Right lung (tissue), 10 donors: ENCODE results near the gene CPNE5. TPM values are rescaled to one million over a fixed set of nuclear protein-coding genes. Genes with fewer than 3 reads are reported as not detected.

Experiments
- DNase-seq, 2 donors: peaks; one replicate each; pipeline ENCODE4 v3.0.0-alpha.2; 2013
- long read RNA-seq, 8 donors: transcript quantifications; one replicate each; lab custom pipeline, GENCODE V29; 2026
- polyA plus RNA-seq, 5 donors: library from polyadenylated mRNA; unstranded; fragments of 120-200 nt; gene quantifications; one replicate each; pipeline versions ENCODE4 v1.2.1 to v1.2.3, GENCODE V29; 2013; ENCODE audit warnings: inconsistent platforms in 1 of 5, low replicate concordance in 1 of 5; ENCODE audit not compliant: insufficient read length in 5 of 5, insufficient read depth in 1 of 5

Gene CPNE5
- polyA plus RNA-seq, result 1 to 10 TPM; 5.4 to 7.9 (median 6.8) TPM
- long read RNA-seq, donor 1, partial matches to known transcripts, result 0 of 1 reads
- long read RNA-seq, donor 1, other reads (novel, unspliced or antisense), result 0 of 1 reads
- long read RNA-seq, donor 2, result 0 reads
- long read RNA-seq, donor 3, result 0 reads
- long read RNA-seq, donor 4, result 0 reads
- long read RNA-seq, donor 5, result 0 reads
- long read RNA-seq, donor 6, result 0 reads
- long read RNA-seq, donor 7, result 0 reads
- long read RNA-seq, donor 8, result 0 reads

DNA sequence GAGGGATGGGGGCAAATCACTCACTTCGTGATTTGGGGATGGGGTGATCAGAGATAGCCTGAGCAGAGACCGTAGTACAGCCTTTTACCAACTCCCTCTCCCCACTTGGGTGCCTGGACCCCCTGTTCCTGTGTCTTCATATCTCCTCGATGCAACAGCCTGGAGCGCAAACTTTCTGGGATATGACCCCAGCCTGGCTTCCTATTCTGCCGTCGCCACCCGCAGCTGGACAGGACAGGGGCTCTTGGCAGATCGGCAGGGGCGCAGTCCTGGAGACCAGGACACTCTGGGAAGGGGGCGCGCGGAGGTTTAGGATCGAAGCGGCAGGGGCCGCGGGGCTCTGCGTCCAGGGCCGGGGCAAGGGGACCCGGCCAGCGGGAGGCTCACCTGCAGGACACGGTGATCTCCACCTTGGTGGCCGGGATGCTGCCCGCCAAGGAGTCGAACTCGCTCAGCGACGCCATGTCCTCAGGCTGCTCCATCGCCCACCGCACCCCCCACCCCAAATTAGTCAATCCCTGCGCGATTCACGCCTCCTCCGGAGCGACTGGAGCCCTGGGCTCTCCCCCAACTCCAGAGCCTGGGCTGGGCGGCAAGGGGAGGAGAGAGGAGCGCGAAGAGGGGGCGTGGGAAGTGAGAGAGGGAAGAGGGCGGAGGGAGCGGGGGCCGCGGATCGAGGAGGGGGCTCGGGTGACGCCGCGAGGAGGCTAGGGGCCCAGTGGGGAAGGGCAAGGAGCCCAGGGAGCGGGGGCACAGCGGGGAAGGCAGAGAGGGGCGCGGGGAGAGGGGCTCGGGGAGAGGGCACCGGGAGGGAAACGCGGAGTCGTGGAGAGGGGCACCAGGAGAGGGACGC, at the start of gene CPNE5:
CPNE5 (minus strand) TSS at position 549 of the 853 bp plus-strand sequence; CDS start at position 482, 67 bp downstream.
- peak in 1 of 2 donors; percentile 23 for DNase-seq

DNA sequence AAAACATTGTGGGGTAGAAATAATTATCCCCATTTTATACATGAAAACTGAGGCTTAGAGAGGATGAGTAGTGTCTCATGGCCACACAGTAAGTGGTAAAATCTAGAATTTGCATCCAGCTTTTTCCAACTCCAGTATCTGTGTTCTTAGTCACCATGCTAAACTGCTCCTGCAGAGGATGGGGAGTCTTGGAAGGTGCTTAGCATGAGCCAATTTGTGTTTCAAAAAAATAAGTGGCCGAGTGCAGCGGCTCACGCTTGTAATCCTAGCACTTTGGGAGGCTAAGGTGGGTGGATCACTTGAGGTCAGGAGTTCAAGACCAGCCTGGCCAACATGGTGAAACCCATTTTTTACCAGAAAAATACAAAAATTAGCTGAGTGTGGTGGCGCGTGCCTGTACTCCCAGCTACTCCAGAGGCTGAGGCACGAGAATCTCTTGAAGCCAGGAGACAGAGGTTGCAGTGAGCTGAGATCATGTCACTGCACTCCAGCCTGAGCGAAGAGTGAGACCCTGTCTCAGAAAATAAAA, 48.9 kb upstream of the CPNE5 start:
- DNase-seq, result no peak

DNA sequence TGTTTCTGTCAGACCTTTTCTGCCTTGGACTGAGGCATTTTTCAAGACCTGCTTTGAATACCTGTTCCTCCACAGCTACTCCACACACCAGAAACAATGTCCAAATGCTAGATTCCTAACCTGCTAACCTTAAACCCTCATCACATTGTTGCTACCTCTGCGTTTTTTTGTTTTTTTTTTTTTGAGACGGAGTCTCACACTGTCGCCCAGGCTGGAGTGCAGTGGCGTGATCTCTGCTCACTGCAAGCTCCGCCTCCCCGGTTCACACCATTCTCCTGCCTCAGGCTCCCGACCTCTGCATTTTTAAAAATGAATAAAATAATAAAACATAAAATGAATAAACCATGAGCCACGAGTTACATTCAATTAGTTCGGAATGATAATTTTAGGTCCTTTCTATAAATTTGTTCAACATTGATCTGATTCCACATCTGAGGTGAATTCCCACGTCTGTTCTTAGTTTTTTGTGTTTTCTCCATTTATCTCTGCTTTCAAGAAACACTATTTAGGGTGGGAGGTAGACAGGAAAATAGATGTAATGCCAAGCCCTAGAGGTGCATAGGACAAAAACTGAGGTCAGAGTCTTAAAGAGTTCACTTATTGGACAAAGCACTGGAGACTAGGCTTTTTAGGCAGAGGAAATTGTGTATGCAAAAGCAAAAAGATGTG, 47.8 kb upstream of the CPNE5 start:
- no peak for DNase-seq

DNA sequence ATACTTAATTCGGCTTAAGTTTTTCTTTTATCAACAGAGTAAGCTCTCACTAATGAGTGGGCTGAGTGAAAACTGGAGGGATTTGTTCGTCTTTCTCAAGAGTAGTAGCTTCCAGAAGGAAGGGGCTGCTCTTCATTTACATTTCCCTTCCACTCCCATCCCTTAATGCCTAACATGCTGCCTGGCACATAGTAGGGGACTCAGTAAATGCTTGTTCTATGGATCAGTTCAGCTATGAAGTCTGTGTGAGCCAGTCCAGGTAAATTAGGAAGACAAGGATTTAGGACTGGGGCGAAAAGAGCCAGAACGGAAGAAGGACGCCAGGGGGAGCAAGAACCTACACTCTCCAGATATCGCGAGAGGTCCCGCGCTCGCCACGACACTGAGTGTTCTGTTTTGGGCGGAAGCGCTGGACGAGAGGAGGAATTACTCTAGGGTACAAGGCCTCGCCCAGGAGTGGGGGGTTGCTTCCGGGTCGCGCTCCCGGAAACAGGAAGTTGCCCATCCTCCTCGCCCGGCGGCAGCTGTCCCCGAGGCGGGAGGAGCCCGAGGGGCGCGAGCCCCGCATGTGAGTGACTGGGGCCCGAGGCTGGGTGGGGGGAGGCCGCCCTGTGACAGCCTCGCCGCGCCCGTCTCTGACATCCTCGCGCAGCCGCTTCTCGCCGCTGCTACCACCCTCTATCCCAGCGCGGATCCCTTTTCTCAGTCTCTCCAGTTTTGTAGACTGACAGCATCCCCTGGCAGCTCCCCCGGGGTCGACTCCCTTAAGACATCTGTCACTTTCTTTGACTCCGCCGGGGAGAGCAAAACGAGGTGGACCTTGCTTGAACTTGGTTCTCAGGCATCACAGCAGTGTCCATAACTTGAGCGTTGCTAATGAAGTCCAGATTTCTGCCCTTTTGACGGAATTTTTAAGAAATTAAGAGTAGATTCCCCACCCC, 46.5 kb upstream of the CPNE5 start, which contains the start of gene C6orf89:
C6orf89 (plus strand) TSS at position 492 of the 941 bp plus-strand sequence. CDS start 13,493 bp downstream, outside the sequence.
- DNase-seq, result peak; percentile 94 to 96

DNA sequence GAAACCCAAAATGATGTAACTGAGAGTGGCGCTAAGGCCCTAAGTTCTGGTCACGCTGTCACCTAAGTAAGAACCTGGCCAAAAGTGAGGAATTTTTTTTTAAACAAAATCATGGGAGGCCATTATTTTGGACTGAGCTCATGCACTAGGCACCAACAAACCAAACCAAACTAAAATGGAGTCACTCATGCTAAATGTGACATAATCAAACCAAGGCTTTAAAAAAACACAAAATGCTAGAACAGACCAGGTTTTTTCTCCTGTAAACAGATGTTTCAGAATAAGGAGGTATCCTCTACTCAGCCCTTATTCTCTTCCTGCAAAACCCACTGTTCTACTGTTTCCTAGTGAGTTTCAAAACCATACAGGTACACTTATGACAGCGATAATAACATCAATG, 45.4 kb upstream of the CPNE5 start:
- DNase-seq, result no peak

DNA sequence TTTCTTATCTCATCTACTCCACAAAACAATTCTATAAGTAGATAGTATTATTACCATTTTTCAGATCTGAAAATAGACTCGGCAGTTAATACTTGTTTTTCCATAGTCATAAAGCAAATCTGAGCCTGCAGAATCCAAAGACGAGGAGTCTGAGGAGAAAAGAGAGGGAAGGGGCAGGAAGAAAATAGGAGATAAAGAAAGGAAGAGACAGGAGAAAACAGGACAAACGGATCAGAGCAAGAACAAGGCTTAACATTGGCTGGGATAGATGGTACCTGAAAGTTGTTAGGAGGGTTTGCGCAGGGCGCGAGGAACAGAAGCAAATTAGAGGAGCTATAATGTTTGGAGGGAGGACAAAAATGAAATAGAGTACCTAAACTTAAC, 36.0 kb upstream of the CPNE5 start:
- DNase-seq, result no peak

DNA sequence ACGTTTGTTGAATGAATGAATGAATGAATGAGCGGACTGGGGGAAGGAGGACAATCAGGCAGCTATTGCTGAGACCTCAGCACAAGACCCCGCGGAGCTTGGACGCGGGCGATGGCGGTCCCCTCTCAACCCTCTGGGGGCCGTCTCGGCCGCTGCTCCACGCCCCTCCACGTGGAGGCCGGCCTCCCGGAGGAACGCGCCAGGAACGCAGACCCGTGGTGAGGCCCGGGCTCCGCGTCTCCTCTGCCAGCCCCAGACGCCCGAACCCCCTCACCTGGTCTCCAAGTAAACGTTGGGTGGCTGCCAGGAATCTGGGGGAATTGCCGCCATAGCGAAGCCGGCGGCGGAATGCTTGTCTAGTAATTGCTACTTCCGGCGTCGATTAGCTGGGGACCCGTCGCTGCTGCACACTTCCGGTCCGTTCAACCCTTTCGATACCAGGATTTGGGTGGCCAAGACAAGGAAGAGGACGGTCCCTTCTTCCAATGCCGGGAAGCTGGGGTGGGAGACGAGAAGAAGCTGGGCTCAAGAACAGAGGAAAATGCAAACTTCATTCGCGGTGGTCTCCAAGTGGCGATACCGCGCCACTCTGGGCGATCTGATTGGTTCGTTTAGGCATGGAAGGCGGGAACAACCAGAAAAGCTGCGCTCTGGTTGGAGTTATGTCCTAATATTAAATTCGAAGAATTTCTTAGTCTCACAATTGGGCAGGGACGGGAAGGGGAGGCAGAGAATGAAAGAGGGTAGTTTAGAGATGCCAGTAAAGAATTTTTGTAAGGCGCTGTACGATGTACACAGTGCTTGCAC, 35.4 kb upstream of the CPNE5 start, which contains the start of gene PPIL1:
PPIL1 (minus strand) TSS at position 361 of the 807 bp plus-strand sequence; CDS start at position 330, 31 bp downstream.
- DNase-seq, result peak; percentile 93 to 94

DNA sequence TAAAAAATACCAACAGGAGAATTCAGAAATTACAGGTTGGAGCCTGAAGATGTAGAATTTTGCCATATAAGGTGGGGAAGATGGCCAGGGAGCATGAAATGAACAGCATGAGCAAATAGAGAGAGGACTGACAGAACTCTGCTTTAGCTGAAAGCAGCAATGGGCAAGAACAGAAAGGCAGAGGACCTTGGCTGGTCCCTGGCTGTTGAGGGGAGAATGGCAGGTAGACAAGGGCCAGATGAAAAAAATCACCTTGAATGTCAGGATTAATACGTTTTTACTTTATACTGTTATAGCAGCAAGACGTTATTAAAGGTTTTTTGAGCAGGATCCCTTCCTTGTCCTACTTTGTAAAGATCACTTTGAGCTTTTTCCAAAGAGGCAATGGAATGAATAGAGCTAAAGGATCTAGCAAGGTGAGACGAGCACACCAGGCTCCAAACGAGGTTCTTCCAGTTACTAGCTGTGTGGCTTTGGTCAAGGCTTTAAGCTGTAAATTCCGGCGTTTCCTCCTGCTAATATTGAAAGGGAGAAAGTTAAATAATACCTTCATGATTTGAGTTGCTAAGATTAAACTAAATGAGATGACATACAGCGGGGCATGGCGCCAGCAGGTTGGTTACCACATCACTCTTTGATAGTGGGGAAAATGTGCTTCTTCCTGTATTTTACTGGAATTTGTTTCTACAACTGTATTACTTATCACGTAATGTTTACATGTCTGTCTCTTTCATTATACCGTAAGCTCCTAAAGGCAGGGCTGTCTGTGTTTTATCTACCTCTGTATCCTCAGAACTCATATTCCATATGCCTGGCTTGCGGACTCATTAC, 34.6 kb upstream of the CPNE5 start:
- no peak for DNase-seq

DNA sequence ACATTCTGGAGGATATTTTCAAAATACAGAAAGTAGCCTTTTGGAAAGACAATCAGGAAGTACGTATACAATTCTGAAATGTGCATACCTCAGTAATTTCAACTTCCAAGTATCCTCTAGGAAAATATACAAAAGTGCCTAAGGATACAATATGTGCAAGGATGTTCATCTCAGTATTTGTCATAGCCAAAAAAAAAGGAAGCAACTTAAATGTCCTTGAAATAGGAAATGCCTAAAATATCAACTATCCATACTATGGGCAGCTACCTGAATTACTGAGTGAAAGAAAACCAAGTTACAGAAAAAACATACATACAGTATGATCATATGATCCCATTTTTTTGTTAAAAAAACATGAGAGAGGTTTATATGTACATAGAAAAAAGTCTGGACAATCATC, 33.9 kb upstream of the CPNE5 start:
- DNase-seq, result no peak

DNA sequence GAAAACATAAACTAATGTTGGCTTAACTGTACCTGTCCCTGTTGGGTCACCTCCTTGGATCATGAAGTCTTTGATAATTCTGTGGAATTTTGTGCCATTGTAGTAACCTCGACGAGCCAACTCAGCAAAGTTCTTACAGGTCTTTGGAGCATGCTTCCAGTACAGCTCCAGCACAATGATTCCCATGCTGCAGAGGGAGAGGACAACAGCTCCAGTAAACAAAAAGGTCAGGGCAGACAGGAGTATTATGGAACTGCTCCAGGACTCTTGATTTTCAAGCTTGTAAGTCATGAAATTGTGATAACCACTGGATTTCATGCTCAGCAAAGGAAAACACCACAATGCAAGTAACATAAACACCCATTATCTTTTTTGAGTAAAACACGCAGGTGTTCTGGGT, 32.4 kb upstream of the CPNE5 start:
- no peak for DNase-seq

DNA sequence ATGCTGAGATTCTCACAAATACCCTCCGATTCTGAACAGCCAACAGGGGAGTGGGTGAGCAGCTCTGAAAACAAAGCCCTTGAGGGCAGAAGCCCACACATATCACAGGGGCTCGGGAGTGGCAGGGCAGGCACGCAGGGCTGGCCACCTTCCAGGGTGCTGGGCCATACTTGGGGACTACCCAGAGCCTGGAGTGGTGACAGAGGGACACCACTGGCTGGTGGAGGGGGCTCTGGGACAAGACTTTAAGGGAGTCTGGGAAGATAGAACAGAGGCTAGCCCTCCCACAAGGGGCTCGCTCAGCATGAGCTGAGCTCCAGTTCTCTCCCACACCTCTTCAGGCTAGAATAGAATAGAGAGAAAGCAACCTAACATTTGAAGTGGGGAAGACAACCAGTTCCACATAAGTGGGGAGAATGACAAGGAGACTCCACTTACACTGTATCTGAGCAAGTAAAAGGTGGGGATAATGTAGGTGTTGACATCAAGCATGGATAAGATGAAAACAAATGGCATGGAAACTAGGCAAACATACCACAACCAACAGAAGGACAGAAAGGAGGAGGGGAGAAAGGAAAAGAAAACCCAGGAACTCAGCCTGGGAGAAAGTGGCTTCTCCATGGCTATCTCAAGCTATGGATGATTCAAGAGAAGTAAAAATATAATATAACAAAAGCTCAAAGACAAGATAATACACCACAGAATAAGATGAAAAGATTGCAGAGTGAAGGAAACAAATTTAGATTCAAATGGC, 28.4 kb upstream of the CPNE5 start:
- DNase-seq, result no peak

DNA sequence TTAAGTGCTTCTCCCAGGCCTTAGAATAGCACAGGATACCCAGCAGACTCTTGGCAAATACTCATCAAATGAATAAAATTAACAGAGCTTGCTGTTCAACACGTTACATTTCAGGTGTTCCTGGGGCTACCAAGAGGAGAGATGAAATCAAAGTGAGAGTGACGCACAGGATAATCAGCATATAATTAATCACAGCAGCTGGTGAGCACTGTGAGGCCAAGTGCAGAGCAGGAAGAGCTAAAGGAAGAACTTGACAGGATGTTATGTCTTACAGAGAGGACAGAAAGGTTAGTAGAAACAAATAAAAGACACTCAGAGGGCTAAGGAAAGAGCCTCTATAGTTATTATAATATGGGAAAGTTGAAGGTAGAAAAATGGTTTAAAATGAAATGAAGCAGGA, 26.6 kb upstream of the CPNE5 start:
- DNase-seq, result no peak

DNA sequence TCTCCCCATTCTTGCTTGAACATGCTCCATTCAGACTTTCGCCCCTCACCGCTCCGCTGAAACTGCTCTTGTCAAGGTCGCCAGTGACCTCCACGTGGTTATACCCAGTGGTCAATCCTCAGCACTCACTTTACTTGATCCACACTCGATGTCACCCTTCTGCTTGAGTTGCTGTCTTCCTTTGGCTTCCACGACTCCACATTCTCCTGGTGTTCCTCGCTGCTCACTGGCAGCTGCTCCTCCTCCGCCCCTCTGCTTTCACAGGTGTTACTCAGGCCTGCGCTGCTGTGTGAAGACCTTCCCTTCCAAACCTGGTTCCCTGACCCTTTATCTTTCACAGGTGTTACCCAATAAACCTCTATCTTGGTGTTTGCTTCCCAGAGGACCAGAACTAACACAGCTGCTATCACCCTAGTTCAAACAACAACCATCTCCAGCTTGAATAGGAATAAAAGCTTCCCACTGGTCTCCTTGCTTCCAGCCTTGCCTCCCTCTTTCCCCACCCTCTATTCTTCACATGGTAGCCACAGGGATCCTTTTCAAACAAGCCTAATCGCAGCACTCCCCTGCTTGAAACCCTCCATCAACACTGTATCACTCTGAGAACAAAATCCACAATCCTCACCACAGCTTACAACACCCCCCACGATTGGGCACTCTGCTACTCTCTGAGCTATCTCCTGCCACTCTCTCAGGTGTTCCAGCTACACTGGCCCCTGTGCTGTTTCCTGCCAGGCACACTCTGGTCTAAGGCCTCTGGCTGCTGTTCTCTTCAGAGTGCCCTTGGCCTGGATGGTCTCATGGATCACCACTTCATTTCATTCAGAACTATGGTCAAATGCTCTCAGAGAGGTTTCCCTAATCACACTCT, 24.7 kb upstream of the CPNE5 start:
- no peak for DNase-seq

DNA sequence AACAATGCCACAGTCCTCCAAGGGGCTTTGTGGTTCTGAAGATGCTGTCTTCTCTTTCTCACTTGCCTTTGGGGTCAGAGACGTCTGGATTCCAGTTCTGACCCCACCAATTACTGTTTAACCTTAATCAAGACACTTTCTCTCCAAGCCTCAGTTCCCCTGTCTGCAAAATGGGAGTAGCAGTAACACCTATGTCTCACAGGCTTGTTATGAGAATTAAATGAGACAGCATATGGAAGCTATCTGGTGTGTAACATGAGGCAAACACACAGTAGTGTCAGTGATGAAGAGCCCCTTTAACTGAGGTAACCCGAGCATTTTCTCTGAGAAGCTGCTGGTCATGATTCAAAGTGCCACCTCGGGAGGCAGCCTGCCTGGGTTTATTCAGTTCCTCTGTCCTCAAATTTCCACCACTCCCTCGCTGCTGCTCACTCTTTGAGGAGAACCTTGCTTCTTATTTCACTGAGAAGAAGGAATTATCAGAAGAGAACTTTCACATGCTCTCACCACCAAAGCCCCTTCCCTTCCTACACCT, 23.7 kb upstream of the CPNE5 start:
- DNase-seq, result no peak

DNA sequence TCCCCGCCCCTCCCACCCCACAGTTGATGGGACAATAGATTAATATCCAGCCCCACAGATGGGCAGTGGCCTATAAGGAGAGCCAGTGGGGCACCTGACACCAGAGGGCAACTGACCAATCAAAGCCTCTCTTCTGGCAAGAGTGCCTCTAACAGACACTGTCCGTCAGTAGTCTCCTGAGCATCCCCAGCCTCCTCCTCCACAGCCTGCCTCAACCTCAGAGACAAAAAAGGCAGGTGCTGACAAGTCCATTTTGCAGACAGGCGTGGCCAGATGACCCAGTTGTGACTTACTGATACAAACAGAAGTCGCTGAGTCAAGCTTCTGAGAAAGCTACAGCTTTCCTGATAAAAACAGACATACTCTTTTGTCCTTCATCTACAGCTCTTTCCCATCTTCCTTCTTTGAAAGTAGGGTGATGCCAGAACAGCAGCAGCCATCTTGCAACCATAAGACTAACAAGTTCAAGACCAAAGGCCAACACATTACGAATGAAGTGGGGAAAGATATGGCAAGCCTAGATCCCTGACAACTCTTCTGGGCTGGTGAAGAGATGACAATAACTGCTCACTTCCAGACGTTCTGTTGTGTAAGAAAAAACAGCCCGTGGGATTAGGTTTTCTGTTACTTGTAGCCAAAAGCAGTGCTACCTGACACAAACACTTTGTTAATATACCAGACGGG, 23.1 kb upstream of the CPNE5 start:
- DNase-seq, result no peak

DNA sequence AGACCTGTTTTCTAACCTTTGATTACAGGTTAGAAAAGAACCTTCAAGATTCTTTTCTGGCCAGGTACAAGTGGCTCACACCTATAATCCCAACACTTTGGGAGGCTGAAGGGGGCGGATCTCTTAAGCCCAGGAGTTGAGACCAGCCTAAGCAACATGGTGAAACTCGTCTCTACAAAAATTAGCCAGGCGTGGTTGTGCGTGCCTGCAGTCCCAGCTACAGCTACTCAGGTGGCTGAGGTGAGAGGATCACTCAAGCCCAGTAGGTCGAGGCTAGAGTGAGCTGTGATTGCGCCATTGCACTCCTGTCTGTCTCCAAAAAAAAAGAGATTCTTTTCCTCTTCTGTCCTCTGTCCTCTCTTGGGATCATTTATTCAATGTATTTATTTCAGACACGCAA, 20.9 kb upstream of the CPNE5 start:
- DNase-seq, result no peak
